GM21381 (cell line): Measurements from ENCODE around the gene ATXN7L2.

Source experiments
- ATAC-seq: cut with Tn5 transposase; IDR thresholded peaks from one replicate; pipeline ENCODE4 v1.9.1; 2021; ENCODE audit warnings: mild to moderate bottlenecking, moderate library complexity; ENCODE audit not compliant: unreplicated experiment

Gene ATXN7L2

DNA sequence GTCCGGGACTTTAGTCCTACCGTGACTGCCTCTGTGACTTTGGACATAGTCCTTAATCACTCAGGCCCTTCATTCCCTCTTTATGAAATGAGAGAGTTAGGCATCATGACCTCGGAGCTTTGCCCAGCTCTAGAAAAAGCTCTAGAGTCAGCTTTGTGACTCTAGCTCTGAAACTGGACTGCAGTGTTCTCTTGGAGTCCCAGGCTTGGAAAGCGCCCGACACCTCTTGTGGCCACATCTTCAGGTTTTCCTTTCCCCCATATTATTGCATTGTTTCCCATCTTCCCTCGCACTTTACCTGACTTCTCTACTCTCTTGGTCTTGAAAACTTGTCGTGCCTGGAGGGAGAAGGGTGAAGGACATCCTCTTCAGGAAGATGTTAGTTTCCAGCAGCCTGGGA, 38.3 kb downstream of the ATXN7L2 start:
- ATAC-seq, result no peak

DNA sequence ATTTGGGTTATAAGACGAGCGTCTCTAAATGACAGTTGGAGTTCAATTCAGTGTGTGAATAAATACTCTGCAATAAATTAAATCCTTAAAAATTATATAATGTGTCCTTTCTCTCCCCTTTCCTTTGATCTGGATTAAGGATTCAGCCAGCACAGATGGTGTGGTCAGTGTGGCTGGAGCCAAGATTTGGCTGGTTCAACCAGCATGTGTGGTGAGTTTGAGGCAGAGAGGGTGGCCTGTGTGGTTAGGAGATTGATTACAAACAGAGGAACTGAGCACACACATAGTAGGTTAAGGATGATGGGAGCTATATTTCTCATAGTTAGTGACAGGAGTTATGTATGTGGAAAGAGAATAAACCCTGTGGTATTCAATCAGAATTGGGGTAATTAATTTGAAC, 40.0 kb downstream of the ATXN7L2 start:
- no peak for ATAC-seq

DNA sequence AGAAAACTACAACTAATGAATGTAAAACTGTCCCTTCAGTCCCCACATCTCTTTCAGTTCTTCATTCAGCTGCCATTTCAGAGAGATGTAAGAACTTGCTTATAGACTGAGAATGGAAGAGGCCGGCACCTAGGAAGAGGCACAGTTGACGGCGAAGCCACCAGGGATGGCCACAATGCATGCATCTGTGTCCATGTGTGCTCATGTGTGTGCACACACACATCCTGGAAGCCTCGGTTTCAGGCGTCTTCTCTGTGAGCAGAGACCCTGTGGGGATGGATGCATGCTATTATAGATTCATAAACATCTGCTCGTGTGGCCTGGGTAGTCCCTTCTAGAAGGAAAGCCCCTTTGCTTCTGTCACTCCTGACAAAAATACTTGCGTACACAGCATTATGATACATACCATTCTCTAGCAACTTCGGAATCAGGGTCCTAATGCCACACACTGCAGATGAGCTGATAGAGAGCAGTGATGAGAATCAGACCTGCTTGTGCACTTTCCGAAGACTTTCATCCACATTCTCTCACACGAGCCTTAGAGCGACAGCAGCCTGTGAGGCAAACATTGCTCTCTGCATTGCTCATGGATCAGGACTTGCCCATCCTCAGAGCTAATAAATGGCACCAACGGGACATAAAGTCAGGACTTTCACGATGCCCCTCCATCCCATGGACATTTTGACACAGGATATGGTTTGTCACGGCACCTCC, 43.5 kb downstream of the ATXN7L2 start:
- peak; percentile 64 for ATAC-seq

DNA sequence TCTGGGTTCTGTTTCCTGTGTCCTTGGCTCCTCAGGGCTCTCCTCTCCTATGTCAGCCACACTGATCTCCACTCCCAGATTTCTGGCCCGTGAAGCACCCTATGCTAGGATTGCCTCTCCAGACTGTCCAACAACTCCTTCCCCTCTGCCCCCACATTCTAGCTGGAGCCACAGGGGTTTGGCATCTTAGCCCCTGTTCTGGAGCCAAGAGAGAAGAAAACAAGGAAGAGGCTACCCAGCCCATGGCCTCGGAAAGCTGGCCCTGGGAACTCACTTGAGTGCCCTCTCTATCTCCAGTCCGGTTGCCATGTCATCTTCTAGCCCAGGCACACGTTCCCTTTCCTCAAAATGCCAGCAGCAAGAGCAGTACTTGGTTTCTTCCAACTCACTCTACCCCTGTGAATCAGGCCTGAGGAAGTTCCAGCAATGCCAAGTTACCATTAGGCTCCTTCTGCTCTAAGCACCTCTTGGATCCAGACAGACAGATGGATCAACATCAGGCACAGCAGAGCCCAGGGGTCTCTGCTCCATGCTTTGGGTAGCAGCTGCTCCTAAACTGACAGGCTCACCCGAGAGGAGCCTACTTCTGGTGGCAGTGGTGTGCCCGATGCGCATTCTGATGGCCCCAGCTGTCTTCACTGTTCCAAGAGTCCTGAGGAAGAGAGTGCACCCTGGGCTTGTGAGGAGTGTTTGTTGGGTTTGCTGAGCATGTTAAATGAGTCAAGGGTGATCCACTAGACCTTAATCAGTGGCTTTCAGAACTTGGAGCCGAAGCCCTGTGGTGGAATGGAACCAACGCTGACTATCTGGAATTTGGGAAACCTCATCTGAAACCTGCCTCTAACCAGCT, 44.4 kb downstream of the ATXN7L2 start:
- no peak for ATAC-seq

DNA sequence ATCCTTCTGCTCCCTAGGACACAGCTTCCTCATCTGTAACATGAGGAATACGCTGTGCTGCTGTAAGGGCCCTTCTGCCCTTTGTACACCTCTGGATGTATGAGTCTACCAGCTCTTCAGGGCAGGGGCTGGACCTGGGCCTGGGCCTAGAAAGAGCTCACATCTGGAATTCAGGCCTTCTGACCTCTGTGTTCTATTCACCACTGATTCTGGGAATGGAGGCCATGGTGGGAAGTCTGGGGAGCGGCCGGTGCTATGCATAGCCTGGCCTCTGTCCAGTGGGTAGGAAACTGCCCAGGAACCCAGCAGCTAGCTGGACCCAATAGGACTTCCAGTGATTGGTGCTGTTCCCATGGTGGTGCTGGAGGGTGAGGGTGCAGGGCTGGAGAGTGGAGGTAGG, 45.0 kb downstream of the ATXN7L2 start:
- ATAC-seq, result no peak

DNA sequence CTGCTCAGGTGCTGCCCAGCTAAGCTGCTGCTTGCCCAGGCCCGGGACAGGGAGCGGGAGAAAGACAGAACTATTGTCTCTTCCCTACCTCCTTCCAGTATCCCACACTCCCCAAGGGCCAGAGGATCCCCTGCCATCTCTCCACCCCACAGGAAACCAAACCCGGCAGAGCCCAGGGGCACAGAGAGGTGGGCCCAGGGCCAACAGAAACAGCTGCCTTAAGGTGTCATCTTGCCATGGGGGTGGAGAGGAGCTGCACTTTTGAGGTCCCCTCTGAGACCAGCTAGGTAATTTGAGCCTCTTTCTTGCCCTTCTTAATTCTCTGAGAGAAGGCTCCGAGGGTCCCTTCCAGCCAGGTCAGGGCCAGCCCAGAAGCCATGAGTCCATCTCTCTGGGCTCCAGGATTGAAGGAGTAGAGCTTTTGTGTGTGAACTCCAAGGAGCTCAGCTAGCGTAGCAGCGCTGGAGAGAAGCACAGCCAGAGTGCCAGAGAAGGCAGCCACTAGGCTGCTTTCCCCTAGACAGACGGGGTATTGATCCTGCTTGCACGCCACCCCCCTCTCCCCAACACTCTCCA, 46.3 kb downstream of the ATXN7L2 start:
- no peak for ATAC-seq

DNA sequence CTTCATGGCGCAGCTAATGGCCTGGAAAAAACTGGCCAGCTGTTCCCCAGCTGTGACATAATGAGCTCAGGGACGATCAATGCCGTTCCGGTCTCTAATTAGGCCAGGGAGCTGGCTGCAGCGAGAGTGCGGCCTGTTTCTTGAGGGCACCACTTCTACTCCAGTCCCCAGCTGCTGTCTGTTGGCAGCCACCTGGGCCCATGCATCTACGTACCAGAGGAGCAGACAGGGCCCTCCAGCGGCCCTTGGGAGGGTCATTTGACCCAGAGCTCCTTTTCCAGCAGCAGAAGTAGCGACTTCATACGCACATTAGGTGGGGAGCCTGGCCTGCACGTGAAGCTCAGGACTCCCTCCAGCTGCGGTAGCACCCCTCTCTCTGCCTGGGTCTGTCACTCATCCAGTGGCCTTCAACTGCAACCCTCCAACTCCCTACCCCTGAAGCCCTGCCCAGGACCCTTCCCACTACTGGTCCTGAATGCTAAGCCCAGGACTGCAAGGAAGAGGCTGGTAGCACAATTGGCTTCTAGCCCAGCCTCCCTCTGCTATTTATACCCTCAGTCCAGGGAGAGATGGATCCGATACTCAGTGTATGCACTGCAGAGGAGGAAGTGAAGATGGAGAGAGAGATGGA, 46.9 kb downstream of the ATXN7L2 start:
- no peak for ATAC-seq

DNA sequence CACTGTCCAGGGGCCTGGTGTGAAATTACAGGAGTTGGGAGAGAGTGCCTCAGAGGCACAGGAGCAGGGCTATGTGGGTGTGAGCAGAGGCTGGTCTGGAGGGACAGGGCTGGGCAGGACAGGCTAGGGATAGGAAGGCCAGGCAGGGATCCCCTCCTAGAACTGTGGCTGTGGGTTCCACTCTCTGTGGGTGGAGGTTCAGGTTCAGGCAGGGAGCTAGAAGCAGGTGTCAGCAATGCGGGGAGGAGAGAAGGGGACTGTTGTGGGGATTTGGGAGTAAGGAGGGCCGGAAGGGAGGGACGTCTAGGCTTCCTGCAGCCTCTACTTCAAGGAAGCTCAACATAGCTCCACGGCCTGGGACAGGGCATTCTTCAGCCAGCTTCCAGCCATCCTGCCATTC, 47.7 kb downstream of the ATXN7L2 start:
- ATAC-seq, result no peak

DNA sequence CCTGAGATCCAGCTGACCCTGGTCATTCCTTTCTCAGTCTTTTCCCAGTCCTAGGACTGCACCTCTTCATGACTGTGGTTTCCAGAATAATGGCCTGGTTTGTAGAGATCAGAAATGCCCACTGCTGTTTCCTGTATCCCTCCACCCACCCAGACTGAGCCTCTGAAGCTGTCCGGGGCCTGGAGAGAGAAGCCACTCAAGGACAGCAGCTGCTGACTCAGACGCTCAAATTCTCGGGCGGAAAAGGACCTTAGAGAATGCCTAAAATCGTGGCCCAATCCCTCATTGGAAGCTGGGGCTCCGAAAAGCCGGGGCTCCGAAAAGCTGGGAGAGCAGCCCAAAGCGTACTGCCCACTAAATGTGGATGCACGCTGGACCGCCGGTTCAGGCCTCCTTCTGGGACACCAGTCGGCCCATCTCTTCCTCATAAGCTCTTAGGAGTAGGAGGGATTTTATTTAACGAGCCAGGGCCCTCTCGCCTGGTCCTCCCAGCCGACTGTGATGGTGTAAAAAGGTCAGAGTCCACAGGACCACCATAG, 48.2 kb downstream of the ATXN7L2 start:
- ATAC-seq, result no peak

DNA sequence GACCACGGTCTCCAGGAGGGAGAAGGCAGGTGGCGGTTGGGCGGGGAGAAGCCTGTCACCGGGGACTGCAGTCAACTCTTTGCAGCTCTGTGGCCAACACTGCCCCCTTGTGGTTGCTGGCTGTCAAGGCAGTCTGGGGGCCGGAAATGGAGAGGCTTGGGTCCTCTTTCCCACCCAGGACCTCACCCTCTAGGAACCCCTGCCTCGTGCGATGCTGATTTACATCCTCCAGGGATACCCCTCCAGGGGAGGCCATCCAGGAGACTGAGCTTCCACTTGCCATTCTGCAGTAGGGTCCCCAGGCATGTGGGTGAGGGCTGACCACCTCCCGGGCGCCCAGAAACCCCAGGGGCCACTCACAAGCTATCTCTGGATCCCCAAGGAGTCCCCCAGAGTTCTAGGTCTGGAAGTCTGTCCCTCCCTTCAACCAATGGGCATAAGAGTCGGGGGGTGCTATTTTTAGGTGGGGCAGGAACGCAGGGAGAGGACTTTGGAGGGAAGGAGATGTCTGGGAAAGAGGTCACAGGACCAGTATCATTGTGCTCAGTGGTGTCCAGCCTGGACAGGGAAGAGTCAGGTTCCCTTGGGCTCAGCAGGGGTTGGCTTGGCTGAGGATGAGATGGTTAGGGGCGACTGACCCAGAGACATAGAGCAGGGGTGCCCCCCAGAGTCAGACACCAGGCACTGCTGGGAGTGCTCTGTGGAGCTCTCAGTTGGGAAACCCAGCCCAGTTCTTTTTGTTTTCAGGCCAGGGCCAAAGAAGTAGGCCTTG, 48.8 kb downstream of the ATXN7L2 start:
- peak; percentile 81 for ATAC-seq

DNA sequence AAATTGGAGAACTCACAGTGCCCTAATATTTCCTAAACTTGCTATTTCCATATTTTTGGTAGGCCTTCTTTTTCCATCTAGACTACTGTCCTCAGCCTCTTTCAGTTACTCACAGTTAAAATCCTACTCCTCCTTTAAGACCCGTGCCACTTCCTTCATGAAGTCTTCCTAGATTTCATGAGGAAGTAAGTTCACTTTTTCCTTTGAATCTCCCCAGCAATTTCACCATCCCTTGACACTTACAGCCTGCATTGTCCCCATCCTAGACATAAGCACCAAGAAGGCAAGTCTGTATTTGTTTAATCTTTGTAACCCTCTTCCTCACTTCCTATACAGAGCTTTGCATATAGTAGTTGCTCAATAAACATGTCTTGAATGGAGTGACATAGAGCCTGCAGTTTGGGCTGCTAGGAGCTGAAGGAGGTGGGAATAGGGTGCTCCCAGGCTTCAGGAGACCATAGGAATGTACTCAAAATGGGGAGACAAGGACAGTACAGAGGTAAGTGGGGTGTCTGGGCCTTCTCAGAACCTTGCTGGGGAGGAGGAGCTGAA, 50.7 kb downstream of the ATXN7L2 start:
- no peak for ATAC-seq

DNA sequence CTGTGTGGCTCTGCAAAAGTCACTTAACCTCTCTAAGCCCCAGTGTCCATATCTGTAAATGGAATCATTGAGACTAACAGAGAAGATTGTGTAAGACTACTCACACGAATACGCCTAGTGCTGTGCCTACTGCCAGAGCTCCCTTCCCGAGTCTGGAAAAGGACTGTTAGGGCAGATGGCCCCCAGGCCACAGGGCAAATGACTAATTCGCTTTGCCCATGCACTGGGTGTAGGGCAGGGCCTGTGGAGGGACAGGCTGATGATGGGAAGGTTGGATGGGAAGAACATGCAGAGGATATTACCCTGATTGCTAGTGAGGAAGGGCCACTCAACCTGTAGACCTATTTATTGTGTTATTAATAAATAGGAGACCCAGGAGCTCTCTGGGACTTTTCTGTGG, 51.8 kb downstream of the ATXN7L2 start:
- no peak for ATAC-seq

DNA sequence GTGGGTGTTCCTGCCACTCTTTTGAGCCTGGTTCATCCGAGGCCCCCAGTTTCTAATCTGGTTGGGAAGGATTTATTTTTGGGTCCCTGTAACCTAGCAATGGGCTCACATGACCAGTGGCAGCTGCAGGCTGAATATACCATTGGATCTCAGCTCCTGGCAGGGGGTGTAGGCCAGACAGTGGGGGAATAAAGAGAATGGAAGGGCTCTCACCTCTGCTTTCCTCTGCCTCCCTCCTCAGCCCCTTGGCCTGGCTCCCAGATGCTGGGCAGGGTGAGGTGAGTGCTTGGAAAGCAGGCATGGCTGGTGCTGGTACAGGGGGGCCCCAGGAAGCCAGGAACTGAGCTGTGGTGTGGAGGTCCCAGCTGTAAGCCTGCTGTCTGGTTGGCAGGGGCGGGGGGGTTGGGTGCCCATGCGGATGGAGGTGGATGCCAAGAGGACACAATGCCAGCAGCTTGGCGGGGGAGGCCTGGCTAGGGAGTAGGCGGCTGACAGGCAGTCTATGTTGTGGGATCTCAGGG, 52.3 kb downstream of the ATXN7L2 start:
- no peak for ATAC-seq

DNA sequence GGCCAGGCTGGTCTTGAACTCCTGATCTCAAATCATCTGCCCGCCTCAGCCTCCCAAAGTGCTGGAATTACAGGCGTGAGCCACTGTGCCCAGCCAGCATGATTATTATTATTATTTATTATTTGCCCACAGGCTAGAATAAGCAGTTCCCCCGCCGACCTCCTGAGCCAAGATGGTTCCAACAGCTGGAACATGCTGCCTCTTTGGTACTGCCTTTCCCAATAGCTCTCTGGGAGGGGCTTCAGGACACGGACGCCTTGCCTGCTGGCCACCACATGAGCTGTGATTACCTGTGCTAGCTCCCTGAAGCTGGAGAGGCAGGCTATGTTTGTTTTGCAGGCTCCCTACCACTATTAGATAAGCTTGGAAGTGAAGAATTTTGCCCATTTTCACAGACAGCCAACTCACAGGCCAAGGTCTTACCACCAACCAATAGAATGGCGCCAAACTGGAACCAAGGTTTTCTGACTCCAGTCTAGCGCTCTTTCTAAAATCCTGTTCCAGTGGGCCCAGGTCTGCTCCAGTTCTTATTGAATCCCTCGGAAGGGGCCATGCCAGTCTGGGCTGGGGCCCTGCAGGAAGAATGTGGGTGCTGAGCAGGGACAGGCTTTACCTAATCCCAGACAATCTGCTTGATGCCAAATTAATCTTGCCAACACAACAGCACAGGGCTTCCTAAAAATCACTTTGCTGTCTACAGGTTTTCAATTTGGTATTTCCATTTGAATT, 53.9 kb downstream of the ATXN7L2 start:
- ATAC-seq, result no peak

DNA sequence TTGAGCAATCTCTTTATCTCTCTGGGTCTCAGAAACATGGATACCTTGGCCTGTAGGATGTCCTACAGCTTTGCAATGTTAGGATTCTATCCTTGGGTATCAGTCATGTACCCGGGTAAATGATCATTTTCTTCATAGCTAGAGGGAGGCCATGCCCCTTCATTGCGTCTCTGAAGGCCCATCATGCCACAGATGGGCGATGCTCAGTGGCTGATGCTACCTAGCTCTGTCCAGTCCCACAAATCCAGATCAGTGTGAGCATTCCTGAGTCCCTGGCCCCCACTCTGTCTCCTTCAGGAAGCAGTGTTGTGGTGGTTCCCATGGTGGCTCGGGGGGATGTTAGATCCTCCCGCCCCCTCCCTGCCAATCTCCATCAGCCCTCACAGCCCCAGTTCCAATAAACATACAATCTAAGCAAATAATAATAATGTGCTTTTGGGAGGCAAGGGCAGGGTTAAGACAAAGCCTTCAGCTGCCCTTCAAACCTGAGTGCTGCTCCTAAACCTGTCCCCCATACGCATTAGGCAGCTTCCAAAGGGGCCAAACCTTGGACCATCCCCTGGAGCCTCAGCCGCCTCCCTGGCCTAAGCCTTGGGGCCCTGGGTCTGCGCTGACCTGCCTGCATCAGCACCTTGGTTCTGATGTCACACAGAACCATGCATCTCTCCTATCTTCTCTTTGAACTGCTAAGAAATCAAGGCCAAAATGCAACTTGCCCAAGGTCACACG, 55.3 kb downstream of the ATXN7L2 start:
- ATAC-seq, result no peak

DNA sequence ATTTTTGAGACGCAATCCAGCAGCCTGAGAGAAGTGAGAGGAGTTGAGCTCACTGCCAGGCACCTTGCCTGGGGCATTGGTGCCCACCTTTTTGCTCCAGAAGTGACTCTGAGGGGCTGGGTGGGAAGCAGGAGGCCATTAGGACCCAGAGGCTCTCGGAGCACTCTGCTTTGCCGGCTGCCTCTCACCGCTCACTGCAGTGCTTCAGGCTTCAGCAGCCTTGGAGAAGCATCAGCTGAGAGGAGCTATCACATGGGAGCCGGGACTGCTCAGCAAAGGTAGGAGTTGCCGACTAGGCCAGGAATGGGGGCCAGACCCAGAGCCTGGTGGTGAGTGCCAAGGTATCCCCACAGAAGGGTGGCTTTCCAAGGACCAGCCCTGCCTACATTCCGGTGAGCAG, 56.0 kb downstream of the ATXN7L2 start, which contains the start of gene GPR61:
Gene GPR61, plus strand, starts transcription at position 197 of the 400 bp plus-strand sequence. CDS start 3,151 bp downstream, outside the sequence.
- ATAC-seq, result no peak

DNA sequence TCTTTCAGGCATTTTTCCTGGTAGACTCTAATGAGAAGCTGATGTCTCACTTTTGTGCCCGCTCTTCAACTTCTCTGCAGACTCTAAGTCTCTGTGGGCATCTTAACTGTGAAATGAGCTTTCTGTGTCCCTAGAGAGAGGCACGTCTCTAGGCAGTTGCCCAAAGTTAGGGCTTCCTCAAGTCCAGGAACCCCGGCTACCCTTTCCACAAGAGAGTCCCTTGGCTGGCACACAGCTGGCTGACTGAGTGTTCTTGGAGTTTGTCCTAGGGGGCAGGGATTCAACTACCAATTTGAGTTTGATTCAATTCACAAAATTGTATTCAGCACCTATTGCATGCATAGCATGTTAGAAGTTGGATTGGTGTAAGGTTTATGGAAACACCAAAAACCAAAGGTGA, 57.4 kb downstream of the ATXN7L2 start:
- no peak for ATAC-seq
